Upper lobe of left lung (tissue), 4 donors: ENCODE measurements around the gene MYEOV.

ENCODE experiments used
- EP300 ChIP-seq, 4 donors: sonication (generic); formaldehyde crosslinking; IDR thresholded peaks; one replicate each; pipeline ENCODE4 v1.5.1; 2017; ENCODE audit warnings: antibody characterized with exemption in 4 of 4, control low read depth in 2 of 4
- POLR2A ChIP-seq, 4 donors: fragments of 450-650 bp; IDR thresholded peaks; one replicate each; pipeline ENCODE4 v1.5.1; 2016 to 2017; ENCODE audit warnings: antibody characterized with exemption in 4 of 4, mild to moderate bottlenecking in 2 of 4
- TF ChIP-seq, protein P1 (sequence below), 6 experiments: fragments of 450-650 bp in 4 of 6; fragments of 200-600 bp in 2 of 6; sonication (generic) in 2 of 6; IDR thresholded peaks; one replicate each; pipeline ENCODE4 v1.5.1; 2016 to 2019; ENCODE audit warnings: antibody characterized with exemption in 6 of 6

DNA sequence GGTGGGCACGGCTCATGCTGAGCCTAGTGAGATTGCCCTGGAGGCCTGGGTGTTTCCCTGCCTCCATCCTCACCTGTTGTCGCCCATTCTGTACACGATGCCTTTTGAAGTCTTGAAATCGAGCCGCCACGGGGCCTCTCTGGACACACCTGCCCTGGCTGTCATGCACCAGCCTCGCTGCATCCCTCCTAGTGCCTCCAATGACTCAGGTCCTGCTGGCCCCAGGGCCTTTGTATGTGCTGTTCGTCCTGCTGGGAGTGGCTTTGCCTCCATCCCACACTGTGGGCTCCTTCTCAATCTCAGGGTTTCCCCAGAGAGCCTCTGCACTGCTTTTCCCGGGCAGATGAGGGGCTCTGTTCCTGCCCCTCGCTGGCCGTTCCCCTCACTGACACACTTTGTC lies 8.9 kb upstream of the MYEOV start:
- TF ChIP-seq, protein P1, sequence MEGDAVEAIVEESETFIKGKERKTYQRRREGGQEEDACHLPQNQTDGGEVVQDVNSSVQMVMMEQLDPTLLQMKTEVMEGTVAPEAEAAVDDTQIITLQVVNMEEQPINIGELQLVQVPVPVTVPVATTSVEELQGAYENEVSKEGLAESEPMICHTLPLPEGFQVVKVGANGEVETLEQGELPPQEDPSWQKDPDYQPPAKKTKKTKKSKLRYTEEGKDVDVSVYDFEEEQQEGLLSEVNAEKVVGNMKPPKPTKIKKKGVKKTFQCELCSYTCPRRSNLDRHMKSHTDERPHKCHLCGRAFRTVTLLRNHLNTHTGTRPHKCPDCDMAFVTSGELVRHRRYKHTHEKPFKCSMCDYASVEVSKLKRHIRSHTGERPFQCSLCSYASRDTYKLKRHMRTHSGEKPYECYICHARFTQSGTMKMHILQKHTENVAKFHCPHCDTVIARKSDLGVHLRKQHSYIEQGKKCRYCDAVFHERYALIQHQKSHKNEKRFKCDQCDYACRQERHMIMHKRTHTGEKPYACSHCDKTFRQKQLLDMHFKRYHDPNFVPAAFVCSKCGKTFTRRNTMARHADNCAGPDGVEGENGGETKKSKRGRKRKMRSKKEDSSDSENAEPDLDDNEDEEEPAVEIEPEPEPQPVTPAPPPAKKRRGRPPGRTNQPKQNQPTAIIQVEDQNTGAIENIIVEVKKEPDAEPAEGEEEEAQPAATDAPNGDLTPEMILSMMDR (IDR thresholded peaks at IDR 0.05) = no peak
- no peak for TF ChIP-seq POLR2A (IDR thresholded peaks at IDR 0.05)
- no peak for TF ChIP-seq EP300 (IDR thresholded peaks at IDR 0.05)
